HL-60 (cell line): ENCODE data around the gene TNFRSF1B.

Experiments used
- DNase-seq, 2 experiments: peaks; one replicate each; pipeline ENCODE4 v3.0.0-alpha.2; 2010 to 2020; ENCODE audit warnings: low read depth in 1 of 2, low spot score in 1 of 2
- H3K27ac ChIP-seq: fragments of 250-450 bp; sonication (Bioruptor Pico); replicated peaks from 2 replicates; pipeline ENCODE4 v1.5.1; 2020; ENCODE audit warnings: mild to moderate bottlenecking, moderate library complexity
- H3K27me3 ChIP-seq: fragments of 250-450 bp; sonication (Bioruptor Pico); 2 replicates; pipeline ENCODE4 v1.5.1; 2021; ENCODE audit warnings: mild to moderate bottlenecking, moderate library complexity; ENCODE audit not compliant: insufficient read depth, poor library complexity, severe bottlenecking
- H3K4me3 ChIP-seq: replicated peaks from 2 replicates; pipeline ENCODE4 v1.5.1; 2011; ENCODE audit warnings: mild to moderate bottlenecking, control low read depth, low read length; ENCODE audit not compliant: insufficient read depth
- GABPA ChIP-seq: IDR thresholded peaks from 2 replicates; pipeline ENCODE4 v1.6.1; 2012; ENCODE audit warnings: low read depth
- POLR2AphosphoS5 ChIP-seq: IDR thresholded peaks from 2 replicates; pipeline ENCODE4 v1.6.1; 2012; ENCODE audit warnings: low read depth
- SPI1 ChIP-seq: IDR thresholded peaks from 2 replicates; pipeline ENCODE4 v1.6.1; 2012; ENCODE audit warnings: low read depth, mild to moderate bottlenecking, borderline replicate concordance
- long read RNA-seq: library from polyadenylated mRNA; unstranded; transcript quantifications from one replicate; pipeline ENCODE4 v2.0.0, GENCODE V29; 2020
- TF ChIP-seq, protein P1 (sequence below): IDR thresholded peaks from 2 replicates; pipeline ENCODE4 v1.6.1; 2012; ENCODE audit warnings: low read depth; ENCODE audit not compliant: insufficient replicate concordance
- TF ChIP-seq, protein P2 (sequence below): IDR thresholded peaks from one replicate; pipeline ENCODE4 v1.5.1; 2011; ENCODE audit warnings: low read length, control low read depth, inconsistent platforms; ENCODE audit not compliant: insufficient read depth

Gene TNFRSF1B
- long read RNA-seq, transcript TNFRSF1B-201 (10 exons, 3,683 nt) = major isoform, 13 of 21 reads
- long read RNA-seq, partial matches to known transcripts = 2 of 21 reads
- long read RNA-seq, other reads (novel, unspliced or antisense) = 5 of 21 reads

DNA sequence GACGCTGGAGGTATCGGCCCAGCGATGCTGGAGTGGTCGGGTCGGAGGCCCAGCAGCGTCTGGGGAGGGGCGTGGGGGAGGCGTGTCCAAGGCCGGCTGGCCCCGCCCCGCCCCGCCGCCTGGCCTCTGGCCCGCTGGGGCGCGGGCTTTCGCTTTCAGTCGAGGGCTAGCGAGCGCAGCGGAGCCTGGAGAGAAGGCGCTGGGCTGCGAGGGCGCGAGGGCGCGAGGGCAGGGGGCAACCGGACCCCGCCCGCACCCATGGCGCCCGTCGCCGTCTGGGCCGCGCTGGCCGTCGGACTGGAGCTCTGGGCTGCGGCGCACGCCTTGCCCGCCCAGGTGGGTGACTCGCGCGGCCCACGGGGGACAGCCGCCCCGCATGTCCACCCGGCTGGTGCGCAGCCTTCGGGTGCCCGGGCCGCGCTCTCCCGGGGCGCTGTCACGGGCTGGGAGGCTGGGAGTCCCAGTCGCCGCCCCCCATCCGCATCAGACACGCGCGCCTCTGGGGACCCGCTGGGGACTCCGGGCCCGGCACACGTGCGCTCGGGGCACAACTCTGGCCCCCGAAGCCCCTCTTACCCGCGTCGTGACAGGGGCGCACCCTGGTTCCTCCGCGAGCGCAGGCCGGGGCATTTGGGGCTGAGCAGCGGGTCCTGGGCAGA lies at the start of gene TNFRSF1B:
TSS of gene TNFRSF1B (plus strand) at position 158 of the 659 bp plus-strand sequence. CDS start at position 259, 101 bp downstream.
- TF ChIP-seq SPI1 = no peak
- TF ChIP-seq, protein P1, sequence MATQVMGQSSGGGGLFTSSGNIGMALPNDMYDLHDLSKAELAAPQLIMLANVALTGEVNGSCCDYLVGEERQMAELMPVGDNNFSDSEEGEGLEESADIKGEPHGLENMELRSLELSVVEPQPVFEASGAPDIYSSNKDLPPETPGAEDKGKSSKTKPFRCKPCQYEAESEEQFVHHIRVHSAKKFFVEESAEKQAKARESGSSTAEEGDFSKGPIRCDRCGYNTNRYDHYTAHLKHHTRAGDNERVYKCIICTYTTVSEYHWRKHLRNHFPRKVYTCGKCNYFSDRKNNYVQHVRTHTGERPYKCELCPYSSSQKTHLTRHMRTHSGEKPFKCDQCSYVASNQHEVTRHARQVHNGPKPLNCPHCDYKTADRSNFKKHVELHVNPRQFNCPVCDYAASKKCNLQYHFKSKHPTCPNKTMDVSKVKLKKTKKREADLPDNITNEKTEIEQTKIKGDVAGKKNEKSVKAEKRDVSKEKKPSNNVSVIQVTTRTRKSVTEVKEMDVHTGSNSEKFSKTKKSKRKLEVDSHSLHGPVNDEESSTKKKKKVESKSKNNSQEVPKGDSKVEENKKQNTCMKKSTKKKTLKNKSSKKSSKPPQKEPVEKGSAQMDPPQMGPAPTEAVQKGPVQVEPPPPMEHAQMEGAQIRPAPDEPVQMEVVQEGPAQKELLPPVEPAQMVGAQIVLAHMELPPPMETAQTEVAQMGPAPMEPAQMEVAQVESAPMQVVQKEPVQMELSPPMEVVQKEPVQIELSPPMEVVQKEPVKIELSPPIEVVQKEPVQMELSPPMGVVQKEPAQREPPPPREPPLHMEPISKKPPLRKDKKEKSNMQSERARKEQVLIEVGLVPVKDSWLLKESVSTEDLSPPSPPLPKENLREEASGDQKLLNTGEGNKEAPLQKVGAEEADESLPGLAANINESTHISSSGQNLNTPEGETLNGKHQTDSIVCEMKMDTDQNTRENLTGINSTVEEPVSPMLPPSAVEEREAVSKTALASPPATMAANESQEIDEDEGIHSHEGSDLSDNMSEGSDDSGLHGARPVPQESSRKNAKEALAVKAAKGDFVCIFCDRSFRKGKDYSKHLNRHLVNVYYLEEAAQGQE = peak; percentile 47
- peak; percentile 73 for TF ChIP-seq POLR2AphosphoS5
- no peaks in the 10 kb centered on the region for H3K27me3 ChIP-seq
- DNase-seq = peak in 1 of 2 experiments; percentile 50
- peak within 1 kb of the TSS; percentile 82 for H3K27ac ChIP-seq
- peak within 1 kb of the TSS; percentile 80 for H3K4me3 ChIP-seq

DNA sequence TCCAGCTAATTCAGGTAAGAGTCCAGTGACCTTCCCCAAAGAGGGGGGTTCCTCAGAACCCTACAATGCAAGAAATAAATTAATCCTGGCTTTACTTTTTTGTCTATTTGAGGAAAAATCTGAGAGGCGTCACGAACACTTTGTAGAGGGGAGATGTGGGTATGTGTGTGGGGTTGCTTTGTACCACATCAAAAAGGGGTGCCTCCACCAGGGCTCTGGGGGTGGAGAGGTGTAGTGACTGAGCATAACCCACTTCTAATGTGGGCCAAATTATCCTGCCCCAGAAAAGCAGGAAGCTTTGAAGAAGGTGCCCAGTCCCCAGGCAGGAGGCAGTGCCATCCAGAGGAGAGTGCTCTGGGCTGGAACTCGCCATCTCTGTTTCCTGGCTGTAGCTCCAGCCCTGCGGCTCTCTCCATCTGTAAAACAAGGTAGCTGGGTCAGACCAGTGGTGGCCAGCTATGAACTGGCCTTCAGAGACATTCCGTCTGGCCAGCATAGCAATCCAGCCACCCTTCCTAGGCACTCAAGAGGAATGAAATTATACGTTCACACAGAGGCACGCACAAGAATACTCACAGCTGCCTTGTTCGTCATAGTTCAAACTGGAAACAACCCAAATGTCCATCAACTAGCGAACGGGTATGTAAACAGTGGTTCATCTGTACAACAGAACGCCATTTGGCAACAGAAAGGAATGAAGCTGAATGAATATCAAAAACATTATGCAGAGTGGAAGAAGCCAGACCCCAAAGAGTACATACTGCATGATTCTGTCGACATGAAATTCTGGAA lies 45.4 kb upstream of the TNFRSF1B start:
- TF ChIP-seq POLR2AphosphoS5 = no peak
- TF ChIP-seq GABPA = no peak
- TF ChIP-seq, protein P1 = no peak
- TF ChIP-seq SPI1 = no peak
- TF ChIP-seq, protein P2, sequence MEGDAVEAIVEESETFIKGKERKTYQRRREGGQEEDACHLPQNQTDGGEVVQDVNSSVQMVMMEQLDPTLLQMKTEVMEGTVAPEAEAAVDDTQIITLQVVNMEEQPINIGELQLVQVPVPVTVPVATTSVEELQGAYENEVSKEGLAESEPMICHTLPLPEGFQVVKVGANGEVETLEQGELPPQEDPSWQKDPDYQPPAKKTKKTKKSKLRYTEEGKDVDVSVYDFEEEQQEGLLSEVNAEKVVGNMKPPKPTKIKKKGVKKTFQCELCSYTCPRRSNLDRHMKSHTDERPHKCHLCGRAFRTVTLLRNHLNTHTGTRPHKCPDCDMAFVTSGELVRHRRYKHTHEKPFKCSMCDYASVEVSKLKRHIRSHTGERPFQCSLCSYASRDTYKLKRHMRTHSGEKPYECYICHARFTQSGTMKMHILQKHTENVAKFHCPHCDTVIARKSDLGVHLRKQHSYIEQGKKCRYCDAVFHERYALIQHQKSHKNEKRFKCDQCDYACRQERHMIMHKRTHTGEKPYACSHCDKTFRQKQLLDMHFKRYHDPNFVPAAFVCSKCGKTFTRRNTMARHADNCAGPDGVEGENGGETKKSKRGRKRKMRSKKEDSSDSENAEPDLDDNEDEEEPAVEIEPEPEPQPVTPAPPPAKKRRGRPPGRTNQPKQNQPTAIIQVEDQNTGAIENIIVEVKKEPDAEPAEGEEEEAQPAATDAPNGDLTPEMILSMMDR = no peak
- Histone ChIP-seq H3K27me3 (no peaks in the 10 kb centered on the region), H3K4me3 (no peak overlapping the region), H3K27ac (no peak overlapping the region)
- no peak for DNase-seq

DNA sequence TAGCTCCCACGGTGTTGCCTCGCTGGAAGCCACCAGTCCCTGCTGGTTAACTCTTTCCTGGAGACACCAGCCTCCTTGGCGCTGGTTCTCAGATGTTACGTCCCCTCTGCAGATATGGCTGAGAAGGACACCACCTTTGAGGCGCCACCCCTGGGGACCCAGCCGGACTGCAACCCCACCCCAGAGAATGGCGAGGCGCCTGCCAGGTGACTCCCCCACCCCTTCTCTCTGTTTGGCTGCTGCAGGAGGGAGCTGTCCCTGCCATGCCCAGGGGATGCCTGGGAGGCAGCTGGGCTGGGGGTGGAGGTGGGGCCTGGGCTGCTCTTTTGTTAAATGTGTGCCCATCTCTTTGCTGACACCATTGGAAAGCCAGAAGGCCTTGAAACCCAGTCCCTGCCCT lies 43.6 kb upstream of the TNFRSF1B start:
- no peak overlapping the region for H3K27ac ChIP-seq
- no peaks in the 10 kb centered on the region for H3K27me3 ChIP-seq
- TF ChIP-seq GABPA (no peak), SPI1 (no peak), POLR2AphosphoS5 (no peak)
- TF ChIP-seq, protein P1 = no peak
- TF ChIP-seq, protein P2 = no peak
- DNase-seq = no peak
- H3K4me3 ChIP-seq = no peak overlapping the region
